Measurements from ENCODE around the gene IGSF8.
"Not testable (repeated sequence)": the region's sequence is repeated elsewhere in the genome, so short reads cannot be mapped to it uniquely, and the experiment has no call there.

IGSF8 gene

DNA sequence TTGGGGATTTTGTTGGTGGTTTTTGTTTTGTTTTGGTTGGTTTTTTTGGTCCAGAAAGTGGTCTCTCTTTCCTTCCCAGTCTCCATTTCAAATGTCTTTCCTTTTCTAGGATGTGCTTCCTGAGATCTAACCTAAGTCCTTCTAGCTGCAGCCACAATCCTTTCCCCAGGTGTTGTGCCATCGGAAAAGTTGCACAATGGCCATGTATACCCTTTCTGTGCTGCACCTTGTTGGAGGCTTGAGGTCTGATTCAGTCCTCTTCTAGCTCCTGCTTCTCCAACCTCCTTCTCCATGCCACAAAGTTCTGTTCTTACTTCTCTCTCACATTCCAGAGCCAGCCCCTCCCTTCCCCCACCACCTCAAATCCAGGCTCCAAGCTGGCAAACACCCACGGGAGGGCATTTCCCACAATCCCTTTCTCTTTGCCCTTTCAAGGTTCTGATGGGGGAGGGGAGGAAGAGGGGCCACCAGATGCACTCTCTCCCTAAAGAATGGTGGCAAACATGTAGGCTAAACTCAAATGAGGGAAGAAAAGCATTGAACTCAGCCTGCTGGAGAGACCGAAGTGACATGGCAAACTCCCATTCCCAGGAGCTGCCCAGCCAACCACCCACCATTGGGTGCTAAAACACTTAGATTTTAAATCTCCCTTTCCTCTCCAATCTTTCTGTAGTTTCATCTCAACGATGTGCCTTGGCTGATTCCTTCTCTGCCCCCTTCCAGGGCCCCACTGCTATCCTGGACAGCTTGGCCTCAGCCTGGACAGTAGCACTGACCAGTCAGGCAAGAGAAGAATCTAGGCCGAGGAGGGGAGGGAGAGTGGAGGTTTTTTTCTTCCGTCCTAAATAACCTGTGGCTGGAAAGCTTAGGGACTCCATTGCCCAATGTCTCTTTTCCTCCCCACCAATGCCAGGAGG, 31.3 kb downstream of the IGSF8 start:
- DNase-seq (ENCODE audit: low read depth in 2 of 2), result no peak

DNA sequence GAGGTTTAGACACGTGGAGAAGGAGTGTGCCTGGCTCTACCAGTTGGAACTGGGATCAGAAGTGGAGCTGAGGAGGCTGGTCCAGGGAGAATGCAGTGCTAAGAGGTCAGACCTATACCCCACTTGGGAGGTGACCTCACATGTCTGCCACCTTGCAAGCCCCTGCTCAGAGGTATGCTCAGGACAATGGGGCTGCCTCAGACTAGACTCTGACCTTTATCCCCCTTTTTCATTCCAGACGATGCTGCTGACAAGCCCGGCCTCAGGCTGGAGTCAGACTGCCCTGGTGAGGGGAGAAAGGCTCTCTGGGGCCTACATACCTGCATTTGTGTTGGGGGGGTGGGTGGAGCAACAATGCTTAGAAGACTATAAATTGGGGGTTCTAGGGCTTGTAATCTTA, 33.7 kb downstream of the IGSF8 start:
- no peak for DNase-seq (ENCODE audit: low read depth in 2 of 2)

DNA sequence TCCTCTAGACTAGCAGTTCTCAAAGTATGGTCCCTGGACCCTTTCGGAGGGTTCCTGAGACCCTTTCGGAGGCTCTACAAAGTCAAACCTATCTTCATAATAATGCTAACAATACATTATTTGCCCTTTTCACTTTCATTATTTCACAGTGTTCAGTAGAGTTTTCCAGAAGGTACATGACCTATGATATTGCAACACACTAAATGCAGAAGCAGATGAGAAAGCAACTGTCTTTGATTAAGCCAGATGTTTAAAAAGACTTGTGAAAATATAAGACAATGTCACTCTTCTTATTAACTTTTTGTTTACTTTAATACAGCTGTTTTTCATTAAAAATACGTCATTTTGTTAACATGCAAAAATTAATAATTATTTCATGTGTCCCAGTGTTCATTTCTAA, 34.3 kb downstream of the IGSF8 start:
- no peak for DNase-seq (ENCODE audit: low read depth in 2 of 2)

DNA sequence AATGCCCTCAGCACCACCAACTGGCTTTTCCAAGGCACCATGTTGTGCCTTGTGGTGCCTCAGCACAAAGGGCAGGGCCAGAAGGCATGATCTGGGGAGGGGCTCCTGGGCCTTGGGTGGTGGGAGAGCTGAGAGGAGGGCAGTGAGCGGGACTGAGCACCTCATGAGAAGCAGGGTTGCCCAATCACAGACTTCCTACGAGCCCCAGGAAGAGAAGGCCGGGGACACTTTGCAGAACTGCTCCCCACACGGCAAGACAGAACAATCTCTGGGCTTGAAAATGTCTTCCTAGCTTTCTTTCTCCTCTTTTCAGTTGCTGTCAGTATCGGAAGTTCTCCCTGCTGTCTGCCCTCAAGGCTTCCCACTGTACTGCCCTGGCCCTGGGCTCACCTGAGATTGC, 35.2 kb downstream of the IGSF8 start:
- no peak for DNase-seq (ENCODE audit: low read depth in 2 of 2)

DNA sequence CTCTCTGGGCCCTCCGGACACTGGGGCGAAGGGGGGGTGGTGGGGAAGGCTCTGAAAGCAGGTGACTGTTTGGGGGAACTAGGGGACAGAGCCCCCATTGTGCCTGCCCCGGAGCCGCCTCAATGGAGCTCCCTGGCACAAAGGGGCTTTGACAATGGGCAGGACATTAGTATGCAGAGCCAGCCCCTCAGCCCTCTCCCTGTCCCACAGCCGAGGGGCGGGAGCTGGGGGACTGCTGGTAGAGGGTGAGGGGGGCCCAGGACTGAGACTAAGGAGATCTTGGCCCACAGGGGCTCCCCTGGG, 36.2 kb downstream of the IGSF8 start:
- no peak for DNase-seq (ENCODE audit: low read depth in 2 of 2)

DNA sequence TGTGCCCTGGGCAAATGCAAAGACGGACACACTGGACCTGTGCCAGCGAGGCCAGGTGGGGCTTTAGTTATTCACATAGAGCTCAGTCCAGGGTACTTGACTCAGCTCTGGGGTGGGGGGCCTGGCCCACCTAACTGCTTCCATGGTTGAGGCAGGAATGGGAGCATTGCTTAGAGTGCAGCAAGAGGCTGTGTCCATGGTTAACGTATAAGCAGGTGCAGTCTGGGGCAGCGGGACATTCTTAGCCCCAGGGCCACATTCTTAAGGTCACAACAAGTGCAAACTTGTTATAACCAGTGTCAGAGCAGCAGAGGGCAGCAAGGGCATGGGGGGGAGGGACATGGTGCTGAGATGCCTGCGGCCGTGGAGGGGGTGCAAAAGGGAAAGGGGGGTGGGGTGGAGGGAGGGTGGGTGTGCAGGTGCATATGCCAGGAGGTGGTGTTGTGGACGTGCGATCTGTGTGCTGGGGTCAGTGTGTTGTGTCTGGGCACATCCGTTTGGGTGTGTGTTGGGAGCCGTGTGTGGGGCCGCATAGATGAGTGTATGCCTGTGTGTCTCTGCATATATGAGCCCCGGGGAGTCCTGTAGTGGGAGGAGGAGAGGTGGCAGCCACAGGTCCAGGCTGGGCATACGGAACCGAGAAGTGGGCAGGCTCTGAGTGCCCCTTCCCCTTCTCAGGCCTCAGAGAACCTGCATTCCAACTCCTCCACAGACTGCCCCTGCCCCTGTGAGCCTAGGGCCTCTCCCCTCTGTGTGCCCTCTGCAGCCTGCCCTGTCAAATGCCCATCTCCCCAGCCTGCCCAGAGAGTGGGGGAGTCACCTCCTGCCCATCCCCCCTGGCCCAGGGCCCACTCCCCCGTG, 36.8 kb downstream of the IGSF8 start:
- DNase-seq (ENCODE audit: low read depth in 2 of 2), result no peak

DNA sequence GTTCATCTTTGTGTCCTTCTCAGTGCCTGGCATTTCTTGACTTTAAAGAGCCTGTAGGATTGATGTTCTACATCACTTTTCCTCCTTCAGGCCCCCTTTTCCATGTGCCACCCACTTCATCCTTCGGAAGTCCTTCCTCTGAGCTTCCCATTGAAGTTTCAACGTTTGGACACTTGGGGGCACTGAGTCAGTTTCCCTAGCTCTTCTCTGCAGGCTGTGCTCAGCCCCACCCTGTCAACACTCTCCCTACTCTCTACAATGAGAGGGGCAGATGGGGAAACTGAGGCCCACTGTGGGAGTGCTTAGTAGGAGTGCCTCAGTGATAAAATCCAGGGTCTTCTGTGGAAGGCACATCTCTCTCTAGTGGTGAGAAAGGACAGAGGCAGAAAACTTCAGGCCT, 40.3 kb downstream of the IGSF8 start:
- DNase-seq (ENCODE audit: low read depth in 2 of 2), result no peak

DNA sequence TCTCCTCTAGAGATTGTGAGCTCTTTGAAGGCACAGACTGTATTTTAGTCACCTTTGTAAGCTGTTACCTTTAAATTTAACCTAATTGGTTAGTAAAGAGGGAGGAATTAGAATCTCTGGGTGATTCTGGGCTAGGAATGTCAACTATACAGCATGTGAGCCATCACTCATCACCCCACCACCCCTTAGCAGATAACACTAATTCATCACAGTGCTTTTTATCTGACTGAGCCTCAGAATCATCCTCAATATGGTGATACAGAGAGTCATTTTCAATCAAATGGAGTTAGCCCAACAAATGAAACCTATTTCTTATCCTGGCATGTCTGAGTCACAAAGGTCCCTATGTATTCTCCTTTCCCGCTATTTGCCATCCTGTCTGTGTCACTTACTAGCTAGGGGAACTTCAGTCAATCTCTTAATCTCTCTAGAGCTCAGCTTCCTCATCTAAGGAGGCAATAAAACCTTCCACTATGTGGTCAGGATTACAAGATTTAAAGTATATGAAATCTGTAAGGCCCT, 41.7 kb downstream of the IGSF8 start:
- DNase-seq (ENCODE audit: low read depth in 2 of 2), result no peak

DNA sequence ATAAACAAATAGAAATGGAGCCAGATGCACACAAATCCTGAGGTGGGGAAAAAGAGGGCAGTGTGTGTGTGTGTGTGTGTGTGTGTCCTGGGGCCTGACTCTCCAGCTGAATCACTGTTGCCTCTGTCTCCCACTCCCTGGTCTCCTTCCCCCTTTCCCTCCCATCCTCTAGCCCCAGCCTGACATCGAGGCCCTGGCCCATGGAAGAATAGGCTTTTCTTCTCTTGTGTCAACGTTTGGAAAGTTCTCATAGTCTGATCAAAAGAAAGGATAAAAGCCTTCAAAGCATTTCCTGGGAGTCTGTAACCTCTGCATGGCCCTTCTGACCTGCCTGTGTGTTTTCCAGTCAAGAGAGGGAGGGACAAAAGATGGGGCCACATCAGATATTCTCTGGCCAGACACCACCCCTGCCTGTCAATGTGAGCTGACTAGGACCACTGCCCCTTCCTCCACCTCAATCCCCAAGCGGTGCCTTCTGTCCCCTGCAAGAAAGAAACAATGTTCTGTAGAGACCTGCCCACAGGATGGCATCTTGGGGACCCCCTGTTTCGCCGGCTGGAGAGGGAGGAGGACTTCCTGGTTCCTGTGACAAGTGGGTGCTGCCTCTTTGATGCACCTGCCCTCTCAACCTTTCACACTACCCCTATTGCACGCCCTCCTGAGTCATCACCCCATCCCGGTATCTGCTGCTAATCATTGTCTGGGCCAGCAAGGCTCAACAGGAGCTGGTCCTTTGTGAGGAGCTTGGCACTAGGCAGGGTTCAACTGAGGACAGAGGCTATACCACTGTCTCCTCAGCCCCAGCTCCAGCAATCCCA, 44.7 kb downstream of the IGSF8 start:
- no peak for DNase-seq (ENCODE audit: low read depth in 2 of 2)

DNA sequence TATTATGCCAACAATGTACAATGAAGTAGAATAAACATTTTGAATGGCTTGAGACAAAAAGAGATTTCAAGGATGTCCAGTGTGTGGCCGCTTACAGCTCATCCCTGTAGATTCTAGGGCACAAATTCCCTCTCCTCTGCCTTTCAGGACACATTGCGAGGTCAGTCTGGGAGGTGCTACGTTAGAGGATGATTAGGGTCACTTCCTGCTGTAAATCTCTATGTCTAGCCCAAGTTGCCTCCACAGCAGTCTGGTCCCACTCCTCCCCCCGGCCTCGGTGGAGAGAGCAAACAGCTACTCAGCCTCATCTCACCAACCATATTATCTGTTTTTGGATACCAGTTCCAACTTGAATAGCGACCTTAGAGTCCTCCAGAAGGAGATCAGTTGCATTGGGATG, 45.5 kb downstream of the IGSF8 start:
- DNase-seq (ENCODE audit: low read depth in 2 of 2), result no peak

DNA sequence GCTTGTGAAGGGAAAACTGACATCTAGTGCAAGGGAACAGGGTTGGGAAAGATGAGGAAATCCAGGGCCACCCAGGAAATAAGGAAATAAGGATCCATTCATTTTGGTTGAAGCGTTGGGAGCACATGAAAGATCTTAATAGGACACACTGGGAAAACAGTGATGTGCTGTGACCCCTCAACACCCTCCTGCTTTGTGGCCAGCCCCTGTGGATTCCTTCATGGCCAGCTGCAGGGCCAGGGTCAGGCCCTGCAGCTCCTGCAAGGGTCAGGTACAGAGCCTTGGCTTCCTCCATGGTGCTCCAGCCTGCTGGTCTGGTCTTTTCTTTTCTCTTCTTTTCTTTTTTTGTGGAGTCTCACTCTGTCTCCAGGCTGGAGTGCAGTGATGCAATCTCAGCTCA, 47.8 kb downstream of the IGSF8 start:
- no peak for DNase-seq (ENCODE audit: low read depth in 2 of 2)

DNA sequence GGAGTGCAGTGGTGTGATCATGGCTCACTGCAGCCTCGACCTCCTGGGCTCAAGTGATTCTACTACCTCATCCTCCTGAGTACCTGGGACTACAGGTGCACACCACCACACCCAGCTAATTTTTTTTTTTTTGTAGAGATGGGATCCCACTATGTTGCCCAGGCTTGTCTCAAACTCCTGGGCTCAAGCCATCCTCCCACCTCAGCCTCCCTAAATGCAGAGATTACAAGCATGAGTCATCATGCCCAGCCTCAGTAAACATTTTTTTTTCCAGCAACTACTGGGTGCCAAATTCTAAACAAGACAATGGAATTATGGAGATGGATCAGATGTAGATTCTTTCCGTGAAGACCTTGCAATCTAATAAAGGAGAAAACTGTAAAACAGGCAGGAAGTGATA, 48.2 kb downstream of the IGSF8 start:
- not testable (repeated sequence) for DNase-seq (ENCODE audit: low read depth in 2 of 2)

DNA sequence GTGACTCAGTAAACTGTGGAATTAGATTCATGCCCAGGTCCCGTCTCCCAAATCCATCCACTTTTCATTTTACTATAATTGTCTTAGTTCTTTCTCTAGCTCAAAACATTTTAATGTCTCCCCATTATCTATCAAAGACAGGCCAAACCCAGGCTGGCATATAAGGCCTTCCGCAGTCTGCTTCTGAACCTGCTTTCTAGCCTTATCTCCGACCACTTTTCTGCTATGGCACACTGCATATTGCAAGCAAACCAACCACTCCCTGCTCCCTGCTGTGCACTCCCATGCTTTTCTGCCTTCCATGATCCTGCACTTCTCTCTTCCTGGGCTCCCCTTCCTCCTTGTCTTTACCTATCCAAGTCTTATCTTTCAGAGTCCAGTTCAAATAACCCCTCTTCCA, 49.3 kb downstream of the IGSF8 start:
- DNase-seq (ENCODE audit: low read depth in 2 of 2), result no peak

DNA sequence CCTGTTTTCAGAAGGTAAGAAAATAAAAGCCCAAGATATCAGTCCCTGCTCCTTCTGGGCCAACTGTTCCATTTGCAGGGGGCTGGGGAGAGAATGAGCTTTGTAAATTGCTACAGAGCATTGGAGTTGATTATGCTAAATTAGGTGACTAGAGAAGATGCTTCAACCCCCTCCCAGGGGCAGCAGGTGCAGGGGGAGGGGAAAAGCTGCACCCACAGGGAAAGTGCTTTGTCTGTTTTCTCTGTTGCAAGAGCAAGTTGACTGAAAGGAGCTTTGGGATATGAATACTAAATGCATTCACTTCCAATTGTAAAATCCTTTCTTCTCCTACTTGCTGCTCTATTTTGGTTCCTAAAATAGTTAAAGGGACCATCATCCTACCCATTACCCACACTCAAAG, 50.1 kb downstream of the IGSF8 start:
- DNase-seq (ENCODE audit: low read depth in 2 of 2), result no peak

DNA sequence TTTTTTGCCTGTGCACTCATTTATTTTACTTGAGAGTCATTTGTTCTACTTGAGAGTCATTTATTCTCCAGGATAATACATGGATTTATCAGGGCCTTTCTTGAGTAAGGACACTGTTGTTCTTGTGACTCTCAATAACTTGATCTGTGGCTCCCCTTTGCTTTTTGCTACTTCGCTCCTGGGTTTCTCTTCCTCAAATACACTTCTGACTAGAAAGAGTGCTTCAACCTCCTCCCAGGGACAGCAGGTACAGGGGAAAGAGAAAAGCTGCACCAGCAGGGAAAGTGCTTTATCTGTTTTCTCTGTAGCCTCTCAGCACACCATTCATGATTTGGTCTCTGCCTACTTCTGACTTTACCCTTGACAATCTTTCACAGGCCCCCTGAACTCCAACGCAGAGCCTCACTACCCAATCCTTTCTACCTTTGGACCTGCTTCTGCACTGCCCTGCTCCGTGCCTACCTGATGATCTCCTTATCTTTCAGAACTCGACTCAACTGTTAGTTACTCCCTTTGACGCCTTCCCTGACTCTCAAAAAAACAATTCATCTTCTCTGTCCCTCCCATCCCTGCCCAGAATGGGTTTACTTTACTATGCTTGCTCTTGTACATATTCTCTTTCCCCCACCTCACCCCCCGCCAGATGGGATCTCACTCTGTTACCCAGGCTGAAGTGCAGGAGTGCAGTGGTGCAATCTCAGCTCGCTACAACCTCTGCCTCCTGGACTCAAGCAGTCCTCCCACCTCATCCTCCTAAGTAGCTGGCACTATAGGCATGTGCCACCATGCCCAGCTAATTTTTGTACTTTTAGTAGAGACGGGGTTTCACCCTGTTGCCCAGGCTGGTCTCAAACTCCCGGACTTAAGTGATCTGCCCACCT, 51.1 kb downstream of the IGSF8 start:
- DNase-seq (ENCODE audit: low read depth in 2 of 2), result no peak

DNA sequence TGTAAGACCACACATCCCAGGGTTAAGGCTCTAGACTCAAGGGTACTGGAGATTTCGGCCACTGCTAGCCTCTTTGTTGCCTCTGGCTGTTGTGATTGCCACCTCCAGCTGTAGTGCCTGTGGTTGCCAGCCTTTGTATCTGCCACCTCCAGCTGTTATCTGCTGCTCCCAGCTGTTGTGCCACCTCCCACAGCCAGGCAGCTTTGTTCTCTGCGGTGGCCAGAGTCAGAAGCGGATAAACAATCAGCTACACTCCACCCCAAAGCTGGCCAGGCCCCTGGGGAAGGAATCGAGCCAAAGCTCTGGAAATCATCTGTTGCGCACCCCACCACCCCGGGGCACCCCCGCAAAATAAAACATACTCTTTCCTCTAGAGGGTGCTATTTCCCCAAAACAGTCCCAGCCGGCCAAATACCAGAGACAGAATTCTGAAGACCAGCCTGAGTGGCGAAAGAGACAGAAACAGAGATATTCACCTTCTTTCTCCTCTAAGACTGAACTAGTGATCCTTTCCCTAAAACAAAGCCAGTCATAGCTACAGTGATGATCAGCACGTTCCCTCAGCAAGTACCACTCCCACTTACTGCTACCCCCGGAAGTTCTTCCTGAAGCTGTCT, 51.8 kb downstream of the IGSF8 start:
- peak in 1 of 2 donors; percentile 25 for DNase-seq (ENCODE audit: low read depth in 2 of 2)

DNA sequence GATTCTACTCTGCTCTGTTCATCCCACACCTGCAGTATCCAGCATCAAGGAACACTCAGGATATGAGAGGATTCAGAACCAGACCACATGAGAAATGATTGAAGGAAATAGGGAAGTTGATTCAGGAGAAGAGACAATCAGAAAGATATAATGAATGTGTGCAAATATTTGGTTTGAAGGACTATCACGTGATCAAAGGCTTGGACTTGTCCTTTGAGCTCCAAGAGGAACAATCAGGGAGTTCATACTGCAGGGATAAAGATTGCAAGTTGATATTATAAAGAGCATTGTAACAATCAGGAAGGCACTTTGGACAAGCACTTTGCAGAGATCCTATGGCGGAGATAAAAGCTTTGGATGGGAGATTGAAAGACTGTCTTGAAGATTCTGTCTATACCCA, 52.8 kb downstream of the IGSF8 start:
- no peak for DNase-seq (ENCODE audit: low read depth in 2 of 2)

DNA sequence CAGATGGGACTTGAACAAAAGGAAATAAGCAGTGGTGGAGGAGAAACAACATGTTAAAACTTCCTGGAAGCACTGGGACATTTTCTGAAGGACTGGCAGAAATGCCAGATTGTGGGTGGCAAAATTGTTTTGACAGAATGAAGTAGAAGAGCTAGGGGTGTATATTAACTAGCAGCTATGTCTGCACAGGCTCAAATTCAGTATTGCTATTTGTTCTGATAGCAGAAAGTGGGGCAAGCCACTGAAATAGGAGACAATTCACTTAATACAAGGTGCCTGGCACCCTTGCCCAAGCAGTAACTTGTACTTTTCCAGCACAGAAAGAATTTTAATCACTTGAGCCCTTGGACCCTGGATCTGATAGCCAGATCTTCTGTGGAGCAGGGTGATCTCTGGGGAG, 54.9 kb downstream of the IGSF8 start:
- no peak for DNase-seq (ENCODE audit: low read depth in 2 of 2)
